ENCODE data around the gene CNTLN.
A peak's percentile ranks its signal among the peaks of the same experiment; 100 is the strongest.

The CNTLN gene

GRCh38 chr9:17481565-17481964 lies 346.7 kb downstream of the CNTLN start:
- H3K9me3 ChIP-seq (ENCODE audit: control insufficient read depth, low read length), result no peaks in the 10 kb centered on the region
- no peaks in the 10 kb centered on the region for H3K4me1 ChIP-seq (ENCODE audit: control insufficient read depth, insufficient read depth, low read length)
- H3K27me3 ChIP-seq (replicated peaks; ENCODE audit: control insufficient read depth, insufficient read depth, low read length), result no peaks in the 10 kb centered on the region
- H3K9ac ChIP-seq (ENCODE audit: low read length), result no peak overlapping the region
- no peaks in the 10 kb centered on the region for H3K36me3 ChIP-seq (ENCODE audit: control insufficient read depth, insufficient read depth, low read length, severe bottlenecking)
- H3K4me3 ChIP-seq (ENCODE audit: low read length), result no peak overlapping the region
- no peak for DNase-seq (ENCODE audit: low read depth)

- H3K36me3 ChIP-seq (ENCODE audit: control insufficient read depth, insufficient read depth, low read length, severe bottlenecking), result no peaks in the 10 kb centered on the region
- no peak overlapping the region for H3K4me3 ChIP-seq (ENCODE audit: low read length)
- H3K27me3 ChIP-seq (replicated peaks; ENCODE audit: control insufficient read depth, insufficient read depth, low read length), result no peaks in the 10 kb centered on the region
- no peaks in the 10 kb centered on the region for H3K9me3 ChIP-seq (ENCODE audit: control insufficient read depth, low read length)
- no peak overlapping the region for H3K9ac ChIP-seq (ENCODE audit: low read length)
- H3K4me1 ChIP-seq (ENCODE audit: control insufficient read depth, insufficient read depth, low read length), result no peaks in the 10 kb centered on the region
- no peak for DNase-seq (ENCODE audit: low read depth)
Observed at GRCh38 chr9:17484906-17485305, 350.1 kb downstream of the CNTLN start.

- Histone ChIP-seq H3K9ac (ENCODE audit: low read length) (no peak overlapping the region), H3K4me1 (ENCODE audit: control insufficient read depth, insufficient read depth, low read length) (no peaks in the 10 kb centered on the region), H3K27me3 (replicated peaks; ENCODE audit: control insufficient read depth, insufficient read depth, low read length) (no peaks in the 10 kb centered on the region), H3K9me3 (ENCODE audit: control insufficient read depth, low read length) (no peaks in the 10 kb centered on the region), H3K36me3 (ENCODE audit: control insufficient read depth, insufficient read depth, low read length, severe bottlenecking) (no peaks in the 10 kb centered on the region), H3K4me3 (ENCODE audit: low read length) (no peak overlapping the region)
- no peak for DNase-seq (ENCODE audit: low read depth)
Observed at GRCh38 chr9:17486396-17486795, 351.6 kb downstream of the CNTLN start.

GRCh38 chr9:17487467-17487866 lies 352.6 kb downstream of the CNTLN start:
- H3K4me3 ChIP-seq (ENCODE audit: low read length), result no peak overlapping the region
- H3K4me1 ChIP-seq (ENCODE audit: control insufficient read depth, insufficient read depth, low read length), result no peaks in the 10 kb centered on the region
- H3K36me3 ChIP-seq (ENCODE audit: control insufficient read depth, insufficient read depth, low read length, severe bottlenecking), result no peaks in the 10 kb centered on the region
- no peak overlapping the region for H3K9ac ChIP-seq (ENCODE audit: low read length)
- DNase-seq (ENCODE audit: low read depth), result no peak
- no peaks in the 10 kb centered on the region for H3K27me3 ChIP-seq (replicated peaks; ENCODE audit: control insufficient read depth, insufficient read depth, low read length)
- H3K9me3 ChIP-seq (ENCODE audit: control insufficient read depth, low read length), result no peaks in the 10 kb centered on the region

- Histone ChIP-seq H3K4me3 (ENCODE audit: low read length) (no peak overlapping the region), H3K4me1 (ENCODE audit: control insufficient read depth, insufficient read depth, low read length) (no peaks in the 10 kb centered on the region), H3K36me3 (ENCODE audit: control insufficient read depth, insufficient read depth, low read length, severe bottlenecking) (no peaks in the 10 kb centered on the region), H3K9me3 (ENCODE audit: control insufficient read depth, low read length) (no peaks in the 10 kb centered on the region), H3K9ac (ENCODE audit: low read length) (no peak overlapping the region), H3K27me3 (replicated peaks; ENCODE audit: control insufficient read depth, insufficient read depth, low read length) (no peaks in the 10 kb centered on the region)
- DNase-seq (ENCODE audit: low read depth), result no peak
Observed at GRCh38 chr9:17488662-17489061, 353.8 kb downstream of the CNTLN start.

- Histone ChIP-seq H3K27me3 (replicated peaks; ENCODE audit: control insufficient read depth, insufficient read depth, low read length) (no peaks in the 10 kb centered on the region), H3K36me3 (ENCODE audit: control insufficient read depth, insufficient read depth, low read length, severe bottlenecking) (no peaks in the 10 kb centered on the region), H3K4me1 (ENCODE audit: control insufficient read depth, insufficient read depth, low read length) (no peaks in the 10 kb centered on the region), H3K4me3 (ENCODE audit: low read length) (no peak overlapping the region), H3K9me3 (ENCODE audit: control insufficient read depth, low read length) (no peaks in the 10 kb centered on the region), H3K9ac (ENCODE audit: low read length) (no peak overlapping the region)
- no peak for DNase-seq (ENCODE audit: low read depth)
Observed at GRCh38 chr9:17490110-17490509, 355.3 kb downstream of the CNTLN start.

GRCh38 chr9:17491780-17492179 lies 356.9 kb downstream of the CNTLN start:
- DNase-seq (ENCODE audit: low read depth), result no peak
- Histone ChIP-seq H3K9ac (ENCODE audit: low read length) (no peak overlapping the region), H3K36me3 (ENCODE audit: control insufficient read depth, insufficient read depth, low read length, severe bottlenecking) (peaks cover 6% of the 10 kb centered on the region), H3K4me3 (ENCODE audit: low read length) (no peak overlapping the region), H3K27me3 (replicated peaks; ENCODE audit: control insufficient read depth, insufficient read depth, low read length) (no peaks in the 10 kb centered on the region), H3K9me3 (ENCODE audit: control insufficient read depth, low read length) (no peaks in the 10 kb centered on the region), H3K4me1 (ENCODE audit: control insufficient read depth, insufficient read depth, low read length) (no peaks in the 10 kb centered on the region)

- H3K4me3 ChIP-seq (ENCODE audit: low read length), result no peak overlapping the region
- peaks cover 3% of the 10 kb centered on the region for H3K4me1 ChIP-seq (ENCODE audit: control insufficient read depth, insufficient read depth, low read length)
- no peaks in the 10 kb centered on the region for H3K27me3 ChIP-seq (replicated peaks; ENCODE audit: control insufficient read depth, insufficient read depth, low read length)
- no peak overlapping the region for H3K9ac ChIP-seq (ENCODE audit: low read length)
- no peaks in the 10 kb centered on the region for H3K9me3 ChIP-seq (ENCODE audit: control insufficient read depth, low read length)
- H3K36me3 ChIP-seq (ENCODE audit: control insufficient read depth, insufficient read depth, low read length, severe bottlenecking), result no peaks in the 10 kb centered on the region
- DNase-seq (ENCODE audit: low read depth), result no peak
Observed at GRCh38 chr9:17503196-17503595, 368.4 kb downstream of the CNTLN start.

GRCh38 chr9:17509151-17509550 lies 374.3 kb downstream of the CNTLN start:
- no peak for DNase-seq (ENCODE audit: low read depth)
- Histone ChIP-seq H3K4me3 (ENCODE audit: low read length) (no peak overlapping the region), H3K9me3 (ENCODE audit: control insufficient read depth, low read length) (no peaks in the 10 kb centered on the region), H3K9ac (ENCODE audit: low read length) (no peak overlapping the region), H3K27me3 (replicated peaks; ENCODE audit: control insufficient read depth, insufficient read depth, low read length) (no peaks in the 10 kb centered on the region), H3K4me1 (ENCODE audit: control insufficient read depth, insufficient read depth, low read length) (peaks cover 3% of the 10 kb centered on the region), H3K36me3 (ENCODE audit: control insufficient read depth, insufficient read depth, low read length, severe bottlenecking) (no peaks in the 10 kb centered on the region)

- Histone ChIP-seq H3K9me3 (ENCODE audit: control insufficient read depth, low read length) (no peaks in the 10 kb centered on the region), H3K27me3 (replicated peaks; ENCODE audit: control insufficient read depth, insufficient read depth, low read length) (no peaks in the 10 kb centered on the region), H3K4me3 (ENCODE audit: low read length) (no peak overlapping the region), H3K9ac (ENCODE audit: low read length) (no peak overlapping the region), H3K4me1 (ENCODE audit: control insufficient read depth, insufficient read depth, low read length) (peaks cover 3% of the 10 kb centered on the region), H3K36me3 (ENCODE audit: control insufficient read depth, insufficient read depth, low read length, severe bottlenecking) (no peaks in the 10 kb centered on the region)
- peak; percentile 12 for DNase-seq (ENCODE audit: low read depth)
Observed at GRCh38 chr9:17509701-17510100, 374.9 kb downstream of the CNTLN start.

GRCh38 chr9:17519761-17520160 lies 384.9 kb downstream of the CNTLN start:
- no peaks in the 10 kb centered on the region for H3K27me3 ChIP-seq (replicated peaks; ENCODE audit: control insufficient read depth, insufficient read depth, low read length)
- H3K9me3 ChIP-seq (ENCODE audit: control insufficient read depth, low read length), result no peaks in the 10 kb centered on the region
- H3K4me3 ChIP-seq (ENCODE audit: low read length), result peak overlapping the region; percentile 20
- no peaks in the 10 kb centered on the region for H3K36me3 ChIP-seq (ENCODE audit: control insufficient read depth, insufficient read depth, low read length, severe bottlenecking)
- H3K4me1 ChIP-seq (ENCODE audit: control insufficient read depth, insufficient read depth, low read length), result no peaks in the 10 kb centered on the region
- no peak overlapping the region for H3K9ac ChIP-seq (ENCODE audit: low read length)
- no peak for DNase-seq (ENCODE audit: low read depth)

GRCh38 chr9:17520268-17521064 lies 385.6 kb downstream of the CNTLN start:
- Histone ChIP-seq H3K4me1 (ENCODE audit: control insufficient read depth, insufficient read depth, low read length) (no peaks in the 10 kb centered on the region), H3K9me3 (ENCODE audit: control insufficient read depth, low read length) (no peaks in the 10 kb centered on the region)
- no peak for DNase-seq (ENCODE audit: low read depth)

More at GRCh38 chr9:17520268-17521064, 385.6 kb downstream of the CNTLN start:
- Histone ChIP-seq H3K27me3 (replicated peaks; ENCODE audit: control insufficient read depth, insufficient read depth, low read length) (no peaks in the 10 kb centered on the region), H3K9ac (ENCODE audit: low read length) (no peak overlapping the region), H3K36me3 (ENCODE audit: control insufficient read depth, insufficient read depth, low read length, severe bottlenecking) (no peaks in the 10 kb centered on the region), H3K4me3 (ENCODE audit: low read length) (no peak overlapping the region)

Data from adipocyte (in vitro differentiated cells).